ENCODE results near the gene PDE9A. TPM values are rescaled to one million over a fixed set of nuclear protein-coding genes. Genes with fewer than 3 reads are reported as not detected.

The PDE9A gene
- total and polyA plus RNA-seq, 2 donors (not counting 3 experiments of a cell fraction or from before 2014, with no cell fraction given), result 0.28 to 2.2 TPM

DNA sequence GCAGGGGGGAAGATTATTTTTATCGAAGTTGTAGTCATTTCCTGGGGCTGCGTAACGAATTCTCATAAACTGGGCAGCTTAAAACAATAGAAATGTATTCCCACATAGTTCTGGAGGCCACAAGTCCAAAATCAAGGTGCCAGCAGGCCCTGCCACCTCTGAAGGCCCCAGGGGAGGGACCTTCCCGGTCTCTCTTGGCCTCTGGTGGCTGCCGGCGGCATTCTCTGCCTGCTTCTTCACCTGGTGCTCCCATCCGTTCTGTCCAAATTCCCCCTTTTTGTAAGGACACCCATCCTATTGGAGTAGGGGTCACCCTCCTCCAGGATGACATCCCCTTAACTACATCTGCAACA, 92.8 kb downstream of the PDE9A start:
- Histone ChIP-seq H3K4me2 (ENCODE audit: insufficient read depth, low read length) (no peak overlapping the region), H3K36me3 (ENCODE audit: control insufficient read depth in 2 of 2, extremely low read depth in 1 of 2, insufficient read depth in 2 of 2, low read length in 2 of 2) (no peaks in the 10 kb centered on the region), H3K4me1 (ENCODE audit: control insufficient read depth, extremely low read depth, insufficient read depth, low read length) (no peaks in the 10 kb centered on the region), H3K9ac (replicated peaks; ENCODE audit: extremely low read depth, insufficient read depth, low read length) (no peak overlapping the region), H3K27ac (ENCODE audit: insufficient read depth, low read depth, low read length) (no peak overlapping the region), H4K20me1 (replicated peaks; ENCODE audit: control insufficient read depth, extremely low read depth, insufficient read depth, low read length) (no peaks in the 10 kb centered on the region), H3K4me3 (replicated peaks in 1 of 3; ENCODE audit: insufficient read depth in 1 of 3, low read depth in 1 of 3, low read length in 3 of 3) (no peak overlapping the region), H2AFZ (ENCODE audit: low read depth, low read length) (no peak overlapping the region), H3K27me3 (ENCODE audit: control insufficient read depth in 2 of 2, insufficient read depth in 2 of 2, low read length in 2 of 2) (no peaks in the 10 kb centered on the region), H3K9me3 (replicated peaks; ENCODE audit: control insufficient read depth, insufficient read depth, low read length) (no peaks in the 10 kb centered on the region), H3K79me2 (ENCODE audit: control insufficient read depth, insufficient read depth, low read length) (no peaks in the 10 kb centered on the region), H3K9me1 (replicated peaks; ENCODE audit: control insufficient read depth, extremely low read depth, insufficient read depth, low read length) (no peaks in the 10 kb centered on the region)
- no TSS peak for BruUV-seq (replicated peaks)
- intact Hi-C loops (cut with micrococcal nuclease) (no loop called here), dilution Hi-C loops (cut with MboI; ENCODE audit: extremely low pct_ligation_motif_present, low sequenced_read_pairs) (no loop called here)
- no peak for FAIRE-seq
- POLR2A ChIA-PET, result no interaction called here
- CTCF ChIA-PET, result interaction anchor here (1.3 kb wide), 1 partner anchor 12 kb away, joined by 3 read pairs; no protein-coding TSS in a partner anchor
- no peak for TF ChIP-seq POLR2A (IDR thresholded peaks at IDR 0.05; ENCODE audit: low read depth, low read length)
- no peak for TF ChIP-seq FOS (IDR thresholded peaks at IDR 0.05; ENCODE audit: borderline replicate concordance, insufficient read depth, low read length)
- TF ChIP-seq POLR2AphosphoS5 (IDR thresholded peaks at IDR 0.05; ENCODE audit: insufficient read depth, low read depth, low read length), result no peak
- TF ChIP-seq, protein P1, sequence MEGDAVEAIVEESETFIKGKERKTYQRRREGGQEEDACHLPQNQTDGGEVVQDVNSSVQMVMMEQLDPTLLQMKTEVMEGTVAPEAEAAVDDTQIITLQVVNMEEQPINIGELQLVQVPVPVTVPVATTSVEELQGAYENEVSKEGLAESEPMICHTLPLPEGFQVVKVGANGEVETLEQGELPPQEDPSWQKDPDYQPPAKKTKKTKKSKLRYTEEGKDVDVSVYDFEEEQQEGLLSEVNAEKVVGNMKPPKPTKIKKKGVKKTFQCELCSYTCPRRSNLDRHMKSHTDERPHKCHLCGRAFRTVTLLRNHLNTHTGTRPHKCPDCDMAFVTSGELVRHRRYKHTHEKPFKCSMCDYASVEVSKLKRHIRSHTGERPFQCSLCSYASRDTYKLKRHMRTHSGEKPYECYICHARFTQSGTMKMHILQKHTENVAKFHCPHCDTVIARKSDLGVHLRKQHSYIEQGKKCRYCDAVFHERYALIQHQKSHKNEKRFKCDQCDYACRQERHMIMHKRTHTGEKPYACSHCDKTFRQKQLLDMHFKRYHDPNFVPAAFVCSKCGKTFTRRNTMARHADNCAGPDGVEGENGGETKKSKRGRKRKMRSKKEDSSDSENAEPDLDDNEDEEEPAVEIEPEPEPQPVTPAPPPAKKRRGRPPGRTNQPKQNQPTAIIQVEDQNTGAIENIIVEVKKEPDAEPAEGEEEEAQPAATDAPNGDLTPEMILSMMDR (IDR thresholded peaks at IDR 0.05; ENCODE audit: extremely low read depth in 1 of 2, insufficient read depth in 1 of 2, low read depth in 1 of 2, low read length in 2 of 2), result no peak
- DNase-seq (ENCODE audit: low read depth, low spot score), result no peak

DNA sequence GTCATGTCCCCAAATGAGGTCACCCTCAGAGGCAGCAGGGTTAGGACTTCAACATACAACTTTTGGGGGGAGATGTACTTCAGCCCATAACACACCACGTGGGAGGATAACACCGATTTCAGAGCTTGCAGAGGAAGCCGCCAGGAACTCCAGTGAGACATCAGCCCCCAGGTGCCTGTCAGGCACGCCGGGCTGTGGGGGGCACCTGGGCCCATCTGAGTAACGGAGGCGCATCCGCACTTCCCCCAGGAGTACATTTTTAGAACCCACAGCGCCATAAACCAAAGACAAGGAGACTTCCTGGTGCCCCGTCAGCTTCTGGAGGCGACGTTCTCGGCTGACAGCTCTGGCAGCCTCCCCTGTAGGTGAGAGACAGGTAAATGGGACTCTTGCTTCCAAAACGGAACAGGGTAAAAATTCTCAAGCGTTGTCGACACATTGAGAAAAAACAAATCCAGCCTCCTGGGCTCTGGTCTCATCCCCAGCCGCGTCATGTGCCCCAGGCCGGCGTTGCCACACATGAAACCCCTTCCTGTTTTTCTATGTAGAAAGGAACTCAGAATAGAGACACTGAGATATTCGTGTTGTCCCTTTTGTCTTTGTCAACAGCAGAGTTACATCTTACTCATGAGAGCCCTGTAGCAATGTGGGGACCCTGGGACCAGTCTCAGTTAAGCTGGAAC, 93.3 kb downstream of the PDE9A start:
- no TSS peak for BruUV-seq (replicated peaks)
- CTCF ChIA-PET, result interaction anchor here (0.9 to 1.5 kb wide), 3 partner anchors 8 to 153 kb away, joined by 3 to 4 read pairs (median 4); no protein-coding TSS in a partner anchor
- POLR2A ChIA-PET, result no interaction called here
- Histone ChIP-seq H3K27me3 (ENCODE audit: control insufficient read depth in 2 of 2, insufficient read depth in 2 of 2, low read length in 2 of 2) (no peaks in the 10 kb centered on the region), H3K36me3 (ENCODE audit: control insufficient read depth in 2 of 2, extremely low read depth in 1 of 2, insufficient read depth in 2 of 2, low read length in 2 of 2) (no peaks in the 10 kb centered on the region), H3K4me3 (replicated peaks in 1 of 3; ENCODE audit: insufficient read depth in 1 of 3, low read depth in 1 of 3, low read length in 3 of 3) (no peak overlapping the region), H3K79me2 (ENCODE audit: control insufficient read depth, insufficient read depth, low read length) (no peaks in the 10 kb centered on the region), H3K9me1 (replicated peaks; ENCODE audit: control insufficient read depth, extremely low read depth, insufficient read depth, low read length) (no peaks in the 10 kb centered on the region), H3K9me3 (replicated peaks; ENCODE audit: control insufficient read depth, insufficient read depth, low read length) (no peaks in the 10 kb centered on the region), H3K4me2 (ENCODE audit: insufficient read depth, low read length) (no peak overlapping the region), H4K20me1 (replicated peaks; ENCODE audit: control insufficient read depth, extremely low read depth, insufficient read depth, low read length) (no peaks in the 10 kb centered on the region), H2AFZ (ENCODE audit: low read depth, low read length) (no peak overlapping the region), H3K4me1 (ENCODE audit: control insufficient read depth, extremely low read depth, insufficient read depth, low read length) (no peaks in the 10 kb centered on the region), H3K9ac (replicated peaks; ENCODE audit: extremely low read depth, insufficient read depth, low read length) (no peak overlapping the region), H3K27ac (ENCODE audit: insufficient read depth, low read depth, low read length) (no peak overlapping the region)
- no peak for FAIRE-seq
- dilution Hi-C loops (cut with MboI; ENCODE audit: extremely low pct_ligation_motif_present, low sequenced_read_pairs), result no loop called here
- no peak for DNase-seq (ENCODE audit: low read depth, low spot score)
- intact Hi-C loops (cut with micrococcal nuclease), result no loop called here
- no peak for TF ChIP-seq GATA2 (IDR thresholded peaks at IDR 0.05; ENCODE audit: insufficient read depth, insufficient read length, low read depth, low read length)
- no peak for TF ChIP-seq POLR2AphosphoS5 (IDR thresholded peaks at IDR 0.05; ENCODE audit: insufficient read depth, low read depth, low read length)
- no peak for TF ChIP-seq MYC (IDR thresholded peaks at IDR 0.05; ENCODE audit: low read depth, low read length)
- TF ChIP-seq JUN (IDR thresholded peaks at IDR 0.05; ENCODE audit: borderline replicate concordance, insufficient read depth, insufficient read length, low read depth), result no peak
- TF ChIP-seq FOS (IDR thresholded peaks at IDR 0.05; ENCODE audit: borderline replicate concordance, insufficient read depth, low read length), result no peak
- TF ChIP-seq POLR2A (IDR thresholded peaks at IDR 0.05; ENCODE audit: low read depth, low read length), result no peak
- TF ChIP-seq, protein P2, sequence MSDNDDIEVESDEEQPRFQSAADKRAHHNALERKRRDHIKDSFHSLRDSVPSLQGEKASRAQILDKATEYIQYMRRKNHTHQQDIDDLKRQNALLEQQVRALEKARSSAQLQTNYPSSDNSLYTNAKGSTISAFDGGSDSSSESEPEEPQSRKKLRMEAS (IDR thresholded peaks at IDR 0.05; ENCODE audit: insufficient read depth, insufficient read length), result no peak
- TF ChIP-seq, protein P1 (IDR thresholded peaks at IDR 0.05; ENCODE audit: extremely low read depth in 1 of 2, insufficient read depth in 1 of 2, low read depth in 1 of 2, low read length in 2 of 2), result no peak
- no peak for TF ChIP-seq EZH2 (IDR thresholded peaks at IDR 0.05; ENCODE audit: borderline replicate concordance, low read depth, low read length, severe bottlenecking)
